ENCODE data around the gene GRAP2.

DNA sequence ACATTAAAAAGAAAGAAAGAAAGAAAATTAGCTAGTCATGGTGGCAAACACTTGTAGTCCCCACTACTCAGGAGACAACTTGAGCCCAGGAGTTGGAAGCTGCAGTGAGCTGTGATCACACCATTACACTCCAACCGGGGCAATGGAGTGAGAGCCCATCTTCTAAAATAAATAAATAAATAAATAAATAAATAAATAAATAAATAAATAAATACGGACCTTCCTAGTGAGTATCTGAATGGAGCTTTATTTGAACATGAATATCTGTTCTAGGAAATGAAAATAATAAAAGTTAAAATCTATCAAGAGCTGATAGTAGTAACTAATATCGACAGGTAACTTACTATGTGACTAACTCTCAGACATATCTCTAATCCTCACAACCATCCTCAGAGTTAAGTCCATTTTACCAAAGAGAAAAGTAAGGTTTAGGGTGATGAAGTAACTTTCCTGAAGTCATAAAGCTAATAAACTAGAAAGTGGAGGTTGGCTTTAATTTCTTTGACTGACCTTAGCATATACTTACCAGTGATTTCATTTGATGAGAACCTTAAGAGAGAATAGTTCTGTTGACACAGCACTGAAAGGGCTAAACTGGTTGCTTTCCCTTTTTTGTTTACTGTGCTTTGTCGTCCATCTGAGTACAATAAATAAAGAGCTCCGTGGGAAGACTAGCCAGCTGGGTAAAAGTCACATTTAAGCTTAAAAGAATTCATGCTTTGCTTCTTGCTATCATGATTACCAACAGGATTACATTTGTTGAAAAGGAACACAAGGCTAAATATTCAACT is 29.7 kb upstream of the GRAP2 start:
- TF ChIP-seq, protein P1, sequence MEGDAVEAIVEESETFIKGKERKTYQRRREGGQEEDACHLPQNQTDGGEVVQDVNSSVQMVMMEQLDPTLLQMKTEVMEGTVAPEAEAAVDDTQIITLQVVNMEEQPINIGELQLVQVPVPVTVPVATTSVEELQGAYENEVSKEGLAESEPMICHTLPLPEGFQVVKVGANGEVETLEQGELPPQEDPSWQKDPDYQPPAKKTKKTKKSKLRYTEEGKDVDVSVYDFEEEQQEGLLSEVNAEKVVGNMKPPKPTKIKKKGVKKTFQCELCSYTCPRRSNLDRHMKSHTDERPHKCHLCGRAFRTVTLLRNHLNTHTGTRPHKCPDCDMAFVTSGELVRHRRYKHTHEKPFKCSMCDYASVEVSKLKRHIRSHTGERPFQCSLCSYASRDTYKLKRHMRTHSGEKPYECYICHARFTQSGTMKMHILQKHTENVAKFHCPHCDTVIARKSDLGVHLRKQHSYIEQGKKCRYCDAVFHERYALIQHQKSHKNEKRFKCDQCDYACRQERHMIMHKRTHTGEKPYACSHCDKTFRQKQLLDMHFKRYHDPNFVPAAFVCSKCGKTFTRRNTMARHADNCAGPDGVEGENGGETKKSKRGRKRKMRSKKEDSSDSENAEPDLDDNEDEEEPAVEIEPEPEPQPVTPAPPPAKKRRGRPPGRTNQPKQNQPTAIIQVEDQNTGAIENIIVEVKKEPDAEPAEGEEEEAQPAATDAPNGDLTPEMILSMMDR (IDR thresholded peaks at IDR 0.05) = no peak
- no peak for TF ChIP-seq POLR2AphosphoS5 (IDR thresholded peaks at IDR 0.05)

Data from breast epithelium (tissue), 3 donors.